ENCODE data around the gene NOC2L. TPM values are rescaled to one million over a fixed set of nuclear protein-coding genes. Genes with fewer than 3 reads are reported as not detected.

NOC2L gene
- total and polyA plus RNA-seq, 2 experiments from 2014 or later: 95.4 to 119 TPM

GRCh38 chr1:938711-939489, 20.2 kb downstream of the NOC2L start:
- H3K27me3 ChIP-seq: peaks cover 25% of the 10 kb centered on the region
- no peaks in the 10 kb centered on the region for H3K9me3 ChIP-seq (ENCODE audit: low read depth)
- no peaks in the 10 kb centered on the region for H3K36me3 ChIP-seq
- H3K4me1 ChIP-seq (ENCODE audit: low read depth): peaks cover 28% of the 10 kb centered on the region
- TF ChIP-seq CTCF (IDR thresholded peaks at IDR 0.05; ENCODE audit: low read depth, low read length): no peak
- DNase-seq (ENCODE audit: low read depth in 1 of 2, low spot score in 1 of 2): no peak
- H3K4me3 ChIP-seq: no peak overlapping the region
- H3K27ac ChIP-seq: no peak overlapping the region

GRCh38 chr1:938088-938683, 20.9 kb downstream of the NOC2L start:
- Histone ChIP-seq H3K9me3 (ENCODE audit: low read depth) (no peaks in the 10 kb centered on the region), H3K4me1 (ENCODE audit: low read depth) (peaks cover 28% of the 10 kb centered on the region), H3K27me3 (peaks cover 30% of the 10 kb centered on the region), H3K27ac (no peak overlapping the region), H3K4me3 (no peak overlapping the region), H3K36me3 (no peaks in the 10 kb centered on the region)
- peak; percentile 45 for TF ChIP-seq CTCF (IDR thresholded peaks at IDR 0.05; ENCODE audit: low read depth, low read length)
- peak; percentile 24 to 71 for DNase-seq (ENCODE audit: low read depth in 1 of 2, low spot score in 1 of 2)

GRCh38 chr1:937521-937920, 21.5 kb downstream of the NOC2L start:
- peaks cover 28% of the 10 kb centered on the region for H3K4me1 ChIP-seq (ENCODE audit: low read depth)
- no peaks in the 10 kb centered on the region for H3K9me3 ChIP-seq (ENCODE audit: low read depth)
- peaks cover 34% of the 10 kb centered on the region for H3K27me3 ChIP-seq
- no peak overlapping the region for H3K27ac ChIP-seq
- no peak for TF ChIP-seq CTCF (IDR thresholded peaks at IDR 0.05; ENCODE audit: low read depth, low read length)
- no peaks in the 10 kb centered on the region for H3K36me3 ChIP-seq
- no peak overlapping the region for H3K4me3 ChIP-seq
- DNase-seq (ENCODE audit: low read depth in 1 of 2, low spot score in 1 of 2): no peak

- no peak for TF ChIP-seq CTCF (IDR thresholded peaks at IDR 0.05; ENCODE audit: low read depth, low read length)
- peaks cover 23% of the 10 kb centered on the region for H3K4me1 ChIP-seq (ENCODE audit: low read depth)
- no peaks in the 10 kb centered on the region for H3K36me3 ChIP-seq
Observed at GRCh38 chr1:936348-937264, 22.4 kb downstream of the NOC2L start.

GRCh38 chr1:935751-936231, 23.3 kb downstream of the NOC2L start:
- Histone ChIP-seq H3K4me1 (ENCODE audit: low read depth) (peaks cover 15% of the 10 kb centered on the region), H3K36me3 (no peaks in the 10 kb centered on the region), H3K4me3 (no peak overlapping the region), H3K27me3 (peaks cover 17% of the 10 kb centered on the region), H3K9me3 (ENCODE audit: low read depth) (no peaks in the 10 kb centered on the region), H3K27ac (no peak overlapping the region)
- peak in 1 of 2 donors; percentile 93 for DNase-seq (ENCODE audit: low read depth in 1 of 2, low spot score in 1 of 2)
- no peak for TF ChIP-seq CTCF (IDR thresholded peaks at IDR 0.05; ENCODE audit: low read depth, low read length)

More at GRCh38 chr1:936348-937264, 22.4 kb downstream of the NOC2L start:
- Histone ChIP-seq H3K27ac (no peak overlapping the region), H3K27me3 (peaks cover 25% of the 10 kb centered on the region), H3K9me3 (ENCODE audit: low read depth) (no peaks in the 10 kb centered on the region), H3K4me3 (no peak overlapping the region)
- no peak for DNase-seq (ENCODE audit: low read depth in 1 of 2, low spot score in 1 of 2)
